Body of pancreas (tissue), 4 donors: Measurements from ENCODE around the gene HSPA5. TPM values are rescaled to one million over a fixed set of nuclear protein-coding genes. Genes with fewer than 3 reads are reported as not detected.
A peak's percentile ranks its signal among the peaks of the same experiment; 100 is the strongest.

ENCODE experiments used
- ATAC-seq: fragments of 150-250 bp; one replicate; pipeline ENCODE4 v1.9.1; 2016
- DNase-seq, 4 donors: peaks; one replicate each; pipeline ENCODE4 v3.0.0-alpha.2; 2019
- H3K27ac ChIP-seq, 4 donors: fragments of 200-600 bp; sonication (generic); 1 replicate in 3 of 4; 2 replicates in 1 of 4; pipeline versions ENCODE4 v1.5.1 to v1.6.1; 2016 to 2019; ENCODE audit warnings: mild to moderate bottlenecking in 1 of 4, mixed read lengths in 1 of 4, moderate library complexity in 1 of 4
- H3K27me3 ChIP-seq, 2 donors: fragments of 200-600 bp; sonication (generic); one replicate each; pipeline ENCODE4 v1.6.0; 2016; ENCODE audit warnings: mild to moderate bottlenecking in 1 of 2
- H3K36me3 ChIP-seq, 2 donors: fragments of 200-600 bp; sonication (generic); replicated peaks in 1 of 2; 2 replicates each; pipeline ENCODE4 v1.5.1; 2016; ENCODE audit warnings: low read depth in 2 of 2; ENCODE audit not compliant: insufficient read depth in 1 of 2
- H3K4me1 ChIP-seq: fragments of 200-600 bp; sonication (generic); one replicate; pipeline ENCODE4 v1.6.0; 2016
- H3K4me3 ChIP-seq, 2 donors: fragments of 200-600 bp; sonication (generic); 1 replicate in 1 of 2; 2 replicates in 1 of 2; pipeline ENCODE4 v1.5.1; 2016 to 2019
- H3K9me3 ChIP-seq, 3 donors: fragments of 200-600 bp; sonication (generic); 1 replicate in 2 of 3; 2 replicates in 1 of 3; pipeline ENCODE4 v1.5.1; 2016
- POLR2A ChIP-seq, 3 donors: fragments of 450-650 bp; IDR thresholded peaks; one replicate each; pipeline ENCODE4 v1.6.1; 2016; ENCODE audit warnings: antibody characterized with exemption in 3 of 3, mild to moderate bottlenecking in 2 of 3
- WGBS, 2 donors: methylation state at CpG; one replicate each; pipeline ENCODE4 v1.1.5; 2017; 5-methylcytosine and 5-hydroxymethylcytosine counted together
- intact Hi-C: fragments of 100-400 bp; cut with DNase I; formaldehyde crosslinking; loops from one replicate; pipeline ENCODE4 v1.15.1; 2023
- total RNA-seq, 2 donors: library from RNA; depleted of rRNA; stranded (reverse); fragments of >200 nt; gene quantifications; one replicate each; pipeline ENCODE4 v1.1.0, GENCODE V29; 2016
- TF ChIP-seq, protein P1 (sequence below), 7 experiments: fragments of 450-650 bp in 4 of 7; fragments of 200-600 bp in 3 of 7; sonication (generic) in 3 of 7; IDR thresholded peaks; one replicate each; pipeline ENCODE4 v1.5.1; 2016 to 2019; ENCODE audit warnings: antibody characterized with exemption in 7 of 7

Gene HSPA5
- total RNA-seq, 2 donors from 2014 or later: 78.6 to 170 TPM

DNA sequence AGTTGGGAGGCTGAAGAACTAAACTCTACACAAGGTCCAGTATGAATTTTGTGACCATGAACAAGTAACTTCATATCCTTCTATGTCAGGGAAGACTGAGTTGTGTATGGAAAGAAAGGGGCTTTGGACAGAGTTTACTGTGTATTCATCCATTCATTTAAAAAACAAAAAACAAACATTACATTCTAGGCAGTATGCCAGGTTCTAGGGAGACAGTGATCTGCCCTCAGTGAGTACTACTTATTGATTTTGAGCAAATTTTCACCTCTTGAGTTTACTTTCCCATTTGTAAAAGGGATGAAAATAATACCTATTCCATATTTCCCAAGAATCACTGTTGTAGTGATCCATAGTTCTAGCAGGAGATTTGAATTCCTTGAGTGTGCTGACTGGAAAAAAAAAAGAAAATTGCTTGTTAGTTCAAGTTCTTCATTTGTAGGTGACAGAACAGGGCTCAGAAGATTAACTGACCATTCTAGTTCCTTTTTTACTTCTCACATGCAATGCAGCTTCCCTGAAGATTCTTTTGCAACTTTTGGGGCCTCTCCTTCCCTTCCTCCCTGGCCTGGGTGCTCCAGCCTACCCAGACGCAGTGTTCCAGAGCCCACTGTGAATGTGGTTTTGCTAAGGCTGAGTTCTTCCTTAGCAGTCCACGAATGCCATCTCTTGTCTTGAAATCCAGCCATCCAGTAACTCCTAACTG, 17.8 kb upstream of the HSPA5 start:
- DNase-seq: peak in 1 of 4 donors; percentile 41
- intact Hi-C loops: no loop called here
- Histone ChIP-seq H3K27ac (peak overlapping the region in 2 of 4 donors; percentile 8 to 16), H3K4me1 (peaks cover 28% of the 10 kb centered on the region), H3K4me3 (no peak overlapping the region), H3K36me3 (no peaks in the 10 kb centered on the region), H3K27me3 (no peaks in the 10 kb centered on the region), H3K9me3 (no peaks in the 10 kb centered on the region)
- TF ChIP-seq, protein P1, sequence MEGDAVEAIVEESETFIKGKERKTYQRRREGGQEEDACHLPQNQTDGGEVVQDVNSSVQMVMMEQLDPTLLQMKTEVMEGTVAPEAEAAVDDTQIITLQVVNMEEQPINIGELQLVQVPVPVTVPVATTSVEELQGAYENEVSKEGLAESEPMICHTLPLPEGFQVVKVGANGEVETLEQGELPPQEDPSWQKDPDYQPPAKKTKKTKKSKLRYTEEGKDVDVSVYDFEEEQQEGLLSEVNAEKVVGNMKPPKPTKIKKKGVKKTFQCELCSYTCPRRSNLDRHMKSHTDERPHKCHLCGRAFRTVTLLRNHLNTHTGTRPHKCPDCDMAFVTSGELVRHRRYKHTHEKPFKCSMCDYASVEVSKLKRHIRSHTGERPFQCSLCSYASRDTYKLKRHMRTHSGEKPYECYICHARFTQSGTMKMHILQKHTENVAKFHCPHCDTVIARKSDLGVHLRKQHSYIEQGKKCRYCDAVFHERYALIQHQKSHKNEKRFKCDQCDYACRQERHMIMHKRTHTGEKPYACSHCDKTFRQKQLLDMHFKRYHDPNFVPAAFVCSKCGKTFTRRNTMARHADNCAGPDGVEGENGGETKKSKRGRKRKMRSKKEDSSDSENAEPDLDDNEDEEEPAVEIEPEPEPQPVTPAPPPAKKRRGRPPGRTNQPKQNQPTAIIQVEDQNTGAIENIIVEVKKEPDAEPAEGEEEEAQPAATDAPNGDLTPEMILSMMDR (IDR thresholded peaks at IDR 0.05): no peak
- no peak for TF ChIP-seq POLR2A (IDR thresholded peaks at IDR 0.05)
- 45 to 60% methylated on average over 2 of the region's 2 CpGs for WGBS, 2 donors
- no peak for ATAC-seq

DNA sequence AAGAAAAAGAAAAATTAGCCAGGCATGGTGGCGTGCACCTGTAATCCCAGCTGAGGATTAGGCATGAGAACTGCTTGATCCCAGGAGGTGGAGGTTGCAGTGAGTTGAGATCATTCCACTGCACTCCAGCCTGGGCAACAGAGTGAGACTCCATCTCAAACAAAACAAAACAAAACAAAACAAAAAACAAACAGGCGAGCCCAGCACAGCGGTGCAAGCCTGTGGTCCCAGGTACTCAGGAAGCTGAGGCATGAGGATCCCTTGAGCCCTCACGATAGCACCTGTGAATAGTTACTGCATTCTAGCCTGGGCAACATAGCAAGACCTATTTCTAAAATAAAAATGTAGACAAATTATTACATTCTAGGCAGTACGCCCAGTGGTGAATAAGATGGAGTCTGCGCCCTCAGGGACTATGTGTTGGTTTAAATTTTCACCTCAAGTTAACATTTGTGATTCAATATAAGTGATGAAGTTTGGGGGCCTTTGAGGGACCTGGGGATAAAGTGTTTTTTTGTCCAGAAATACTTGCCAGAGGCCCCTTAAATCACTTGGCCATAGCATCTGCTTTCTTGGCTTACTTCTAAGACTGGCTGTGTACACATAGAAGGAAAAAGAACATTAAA, 17.1 kb upstream of the HSPA5 start:
- DNase-seq (no peak), ATAC-seq (no peak)
- intact Hi-C loops: no loop called here
- H3K9me3 ChIP-seq: no peaks in the 10 kb centered on the region
- H3K27me3 ChIP-seq: no peaks in the 10 kb centered on the region
- 82 to 90% methylated on average over 6 of the region's 6 CpGs for WGBS, 2 donors
- TF ChIP-seq, protein P1 (IDR thresholded peaks at IDR 0.05): no peak
- TF ChIP-seq POLR2A (IDR thresholded peaks at IDR 0.05): no peak
- no peaks in the 10 kb centered on the region for H3K36me3 ChIP-seq
- no peak overlapping the region for H3K27ac ChIP-seq
- peaks cover 22% of the 10 kb centered on the region for H3K4me1 ChIP-seq
- no peak overlapping the region for H3K4me3 ChIP-seq

DNA sequence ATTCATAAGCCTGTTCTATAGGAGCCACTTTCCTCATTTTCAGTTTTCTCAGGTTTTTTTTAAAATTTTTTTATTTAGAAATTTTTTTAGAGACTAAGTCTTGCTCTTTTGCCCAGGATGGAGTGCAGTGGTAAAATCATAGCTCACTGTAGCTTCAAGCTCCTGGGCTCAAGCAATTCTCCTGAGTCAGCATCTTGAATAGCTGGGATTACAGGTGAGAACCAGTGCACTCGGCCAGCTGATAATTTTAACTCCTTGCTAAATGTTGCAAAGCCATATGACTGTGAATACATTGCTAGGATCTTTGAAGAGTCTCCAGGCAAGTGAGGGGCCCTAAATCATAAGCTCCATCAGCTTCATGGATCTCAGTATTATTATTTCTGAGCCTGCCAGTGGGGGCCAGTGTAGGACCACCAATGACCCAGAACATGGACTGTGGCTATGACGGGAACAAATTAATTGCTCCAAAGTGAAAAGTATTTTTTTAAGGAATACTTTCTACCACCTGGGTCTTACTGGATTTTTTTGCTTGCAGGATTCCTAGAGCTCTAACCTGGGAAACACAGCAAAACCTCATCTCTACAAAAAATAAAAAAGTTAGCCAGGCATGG, 14.7 kb upstream of the HSPA5 start:
- DNase-seq: peak in 2 of 4 donors; percentile 16 to 34

DNA sequence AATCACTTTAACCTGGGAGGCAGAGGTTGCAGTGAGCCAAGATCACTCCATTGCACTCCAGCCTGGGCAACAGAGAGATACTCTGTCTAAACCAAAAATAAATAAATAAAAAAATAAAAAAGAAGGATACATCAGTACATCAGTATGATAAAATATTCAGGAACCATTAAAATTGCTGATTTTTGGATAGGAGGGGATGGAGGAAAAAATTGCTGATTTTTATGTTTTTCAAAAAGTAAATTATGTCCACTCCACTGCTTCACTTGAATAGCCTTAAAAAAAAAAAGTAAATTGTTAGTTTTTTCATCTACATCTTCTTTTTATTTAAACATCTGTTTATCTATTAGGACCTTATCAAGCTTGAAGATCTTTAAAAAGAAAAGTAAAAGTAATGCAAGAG, 13.1 kb upstream of the HSPA5 start:
- peaks cover 3% of the 10 kb centered on the region for H3K4me1 ChIP-seq
- H3K27me3 ChIP-seq: no peaks in the 10 kb centered on the region
- no peak overlapping the region for H3K27ac ChIP-seq
- H3K36me3 ChIP-seq: no peaks in the 10 kb centered on the region
- ATAC-seq (no peak), DNase-seq (no peak)
- TF ChIP-seq, protein P1 (IDR thresholded peaks at IDR 0.05): no peak
- no peak for TF ChIP-seq POLR2A (IDR thresholded peaks at IDR 0.05)
- no peaks in the 10 kb centered on the region for H3K9me3 ChIP-seq
- no peak overlapping the region for H3K4me3 ChIP-seq
- intact Hi-C loops: no loop called here

More for the DNA sequence above, 14.7 kb upstream of the HSPA5 start:
- intact Hi-C loops: no loop called here
- no peak overlapping the region for H3K4me3 ChIP-seq
- no peaks in the 10 kb centered on the region for H3K9me3 ChIP-seq
- peaks cover 10% of the 10 kb centered on the region for H3K4me1 ChIP-seq
- ATAC-seq: no peak
- H3K27ac ChIP-seq: no peak overlapping the region
- H3K36me3 ChIP-seq: no peaks in the 10 kb centered on the region
- no peaks in the 10 kb centered on the region for H3K27me3 ChIP-seq
- WGBS, 2 donors: 0 to 16% methylated on average over 2 of the region's 2 CpGs
- TF ChIP-seq, protein P1 (IDR thresholded peaks at IDR 0.05): peak in 4 of 7 experiments; percentile 33 to 50 (median 40)
- TF ChIP-seq POLR2A (IDR thresholded peaks at IDR 0.05): no peak
